Stomach smooth muscle (tissue), 2 donors: ENCODE measurements around the gene TAF1C.
A peak's percentile ranks its signal among the peaks of the same experiment; 100 is the strongest.

Experiments
- H3K27ac ChIP-seq: one replicate; pipeline ENCODE4 v1.7.0; 2013; ENCODE audit warnings: mild to moderate bottlenecking, low read length, inconsistent platforms
- H3K27me3 ChIP-seq, 2 donors: one replicate each; pipeline ENCODE4 v1.7.0; 2013; ENCODE audit warnings: low read length in 2 of 2; ENCODE audit not compliant: insufficient read depth in 2 of 2, control insufficient read depth in 1 of 2
- H3K36me3 ChIP-seq, 2 donors: one replicate each; pipeline ENCODE4 v1.7.0; 2013; ENCODE audit warnings: low read length in 2 of 2; ENCODE audit not compliant: control insufficient read depth in 2 of 2, insufficient read depth in 2 of 2
- H3K4me1 ChIP-seq: one replicate; pipeline ENCODE4 v1.7.0; 2013; ENCODE audit warnings: low read length; ENCODE audit not compliant: control insufficient read depth, insufficient read depth
- H3K4me3 ChIP-seq, 2 donors: one replicate each; pipeline ENCODE4 v1.7.0; 2013; ENCODE audit warnings: low read length in 2 of 2
- H3K9ac ChIP-seq, 2 donors: one replicate each; pipeline ENCODE4 v1.7.0; 2013; ENCODE audit warnings: low read length in 2 of 2, mild to moderate bottlenecking in 1 of 2
- H3K9me3 ChIP-seq, 2 donors: one replicate each; pipeline ENCODE4 v1.7.0; 2013; ENCODE audit warnings: low read length in 2 of 2; ENCODE audit not compliant: control insufficient read depth in 2 of 2
- donor health status: healthy.
- donor health status: Pancreatic carcinoma.

Gene TAF1C, protein sequence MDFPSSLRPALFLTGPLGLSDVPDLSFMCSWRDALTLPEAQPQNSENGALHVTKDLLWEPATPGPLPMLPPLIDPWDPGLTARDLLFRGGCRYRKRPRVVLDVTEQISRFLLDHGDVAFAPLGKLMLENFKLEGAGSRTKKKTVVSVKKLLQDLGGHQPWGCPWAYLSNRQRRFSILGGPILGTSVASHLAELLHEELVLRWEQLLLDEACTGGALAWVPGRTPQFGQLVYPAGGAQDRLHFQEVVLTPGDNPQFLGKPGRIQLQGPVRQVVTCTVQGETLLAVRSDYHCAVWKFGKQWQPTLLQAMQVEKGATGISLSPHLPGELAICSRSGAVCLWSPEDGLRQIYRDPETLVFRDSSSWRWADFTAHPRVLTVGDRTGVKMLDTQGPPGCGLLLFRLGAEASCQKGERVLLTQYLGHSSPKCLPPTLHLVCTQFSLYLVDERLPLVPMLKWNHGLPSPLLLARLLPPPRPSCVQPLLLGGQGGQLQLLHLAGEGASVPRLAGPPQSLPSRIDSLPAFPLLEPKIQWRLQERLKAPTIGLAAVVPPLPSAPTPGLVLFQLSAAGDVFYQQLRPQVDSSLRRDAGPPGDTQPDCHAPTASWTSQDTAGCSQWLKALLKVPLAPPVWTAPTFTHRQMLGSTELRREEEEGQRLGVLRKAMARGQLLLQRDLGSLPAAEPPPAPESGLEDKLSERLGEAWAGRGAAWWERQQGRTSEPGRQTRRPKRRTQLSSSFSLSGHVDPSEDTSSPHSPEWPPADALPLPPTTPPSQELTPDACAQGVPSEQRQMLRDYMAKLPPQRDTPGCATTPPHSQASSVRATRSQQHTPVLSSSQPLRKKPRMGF

DNA sequence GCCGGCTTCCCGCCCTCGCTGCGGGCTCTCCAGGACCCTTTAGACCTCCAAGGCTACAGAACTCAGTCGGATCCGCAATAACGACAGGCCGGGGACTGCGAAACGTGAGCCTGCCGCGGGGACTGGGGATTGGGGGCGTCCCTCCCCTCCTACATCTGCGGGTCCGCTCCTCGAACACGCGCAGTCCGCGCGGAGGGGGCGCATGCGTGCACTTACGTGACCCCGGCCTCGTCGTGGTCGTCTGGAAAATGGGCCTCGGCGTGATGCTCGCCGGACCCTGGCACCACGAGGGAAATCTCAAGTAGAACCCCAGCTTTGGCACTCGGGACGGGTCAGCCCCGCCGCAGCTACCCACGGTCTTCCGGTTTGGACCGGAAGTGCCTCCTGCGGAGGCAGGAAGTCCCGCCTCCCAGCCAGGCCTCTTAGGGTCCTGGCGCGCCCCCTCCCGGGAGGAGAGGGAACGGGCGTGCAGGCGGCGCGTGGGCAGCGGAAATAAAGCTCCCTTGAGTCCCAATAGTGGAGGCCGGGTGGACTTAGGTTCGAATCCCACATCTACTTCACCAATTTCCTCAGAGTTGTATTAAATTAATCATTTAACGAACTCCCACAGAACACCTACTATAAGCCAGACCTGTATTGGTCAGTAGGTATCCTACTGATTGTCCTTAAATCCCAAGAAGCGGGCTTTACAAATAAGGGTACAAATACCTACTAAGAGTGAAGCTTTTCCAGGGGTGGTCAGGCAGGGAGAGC lies at the start of gene TAF1C:
Gene TAF1C, minus strand, starts transcription at position 373 of the 753 bp plus-strand sequence. CDS start 2,069 bp downstream, outside the sequence.
- H3K9me3 ChIP-seq = no peaks in the 10 kb centered on the region
- H3K27ac ChIP-seq = peak within 1 kb of the TSS; percentile 53
- peaks cover 14% of the 10 kb centered on the region for H3K4me1 ChIP-seq
- H3K36me3 ChIP-seq = peaks cover 4 to 16% of the 10 kb centered on the region in 2 donors
- H3K9ac ChIP-seq = peak within 1 kb of the TSS; percentile 89
- H3K27me3 ChIP-seq = no peaks in the 10 kb centered on the region
- peak within 1 kb of the TSS; percentile 93 to 97 for H3K4me3 ChIP-seq

DNA sequence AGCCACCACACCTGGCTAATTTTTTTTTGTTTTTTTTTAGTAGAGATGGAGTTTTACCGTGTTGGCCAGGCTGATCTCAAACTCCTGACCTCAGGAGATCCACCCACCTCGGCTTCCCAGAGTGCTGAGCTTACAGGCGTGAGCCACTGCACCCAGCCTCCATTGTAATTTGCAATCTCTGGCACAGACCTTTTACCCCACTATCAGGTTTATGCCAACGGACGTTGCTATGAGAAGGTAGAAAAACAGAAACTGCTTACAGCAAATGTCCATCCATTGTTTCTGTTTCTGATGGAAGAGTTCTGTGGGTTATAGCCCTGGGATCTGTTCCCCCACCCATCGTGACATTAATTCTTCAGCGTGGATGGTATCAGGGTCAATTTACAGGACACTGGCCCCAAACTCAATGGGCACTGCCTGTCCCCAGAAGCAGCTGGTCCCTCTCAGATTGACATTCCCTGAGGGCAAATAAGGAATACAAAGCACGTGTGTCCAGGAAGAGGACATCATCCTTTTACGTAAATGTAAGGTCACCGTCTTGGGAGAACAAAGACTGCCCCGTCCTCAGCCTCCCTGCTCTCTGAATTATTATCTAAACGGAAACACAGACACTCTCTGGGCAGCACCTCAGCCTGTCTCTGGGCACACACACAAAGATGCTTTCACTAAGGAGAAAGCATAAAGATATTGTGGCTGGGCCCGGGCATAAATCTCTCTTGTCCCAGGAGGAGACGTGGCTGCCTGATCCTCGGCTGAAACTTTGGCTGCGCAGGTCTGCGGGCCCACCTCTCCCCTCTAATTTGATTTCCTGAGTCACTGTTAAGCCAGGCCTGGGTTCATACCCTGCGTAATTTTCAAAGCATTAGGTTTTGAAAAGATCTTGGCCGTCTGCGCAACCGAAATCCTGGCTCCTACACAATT lies 47.7 kb upstream of the TAF1C start:
- Histone ChIP-seq H3K36me3 (no peaks in the 10 kb centered on the region), H3K27ac (no peak overlapping the region), H3K9me3 (no peaks in the 10 kb centered on the region), H3K9ac (no peak overlapping the region), H3K4me3 (no peak overlapping the region), H3K27me3 (peaks cover 2 to 6% of the 10 kb centered on the region in 2 donors), H3K4me1 (no peaks in the 10 kb centered on the region)

DNA sequence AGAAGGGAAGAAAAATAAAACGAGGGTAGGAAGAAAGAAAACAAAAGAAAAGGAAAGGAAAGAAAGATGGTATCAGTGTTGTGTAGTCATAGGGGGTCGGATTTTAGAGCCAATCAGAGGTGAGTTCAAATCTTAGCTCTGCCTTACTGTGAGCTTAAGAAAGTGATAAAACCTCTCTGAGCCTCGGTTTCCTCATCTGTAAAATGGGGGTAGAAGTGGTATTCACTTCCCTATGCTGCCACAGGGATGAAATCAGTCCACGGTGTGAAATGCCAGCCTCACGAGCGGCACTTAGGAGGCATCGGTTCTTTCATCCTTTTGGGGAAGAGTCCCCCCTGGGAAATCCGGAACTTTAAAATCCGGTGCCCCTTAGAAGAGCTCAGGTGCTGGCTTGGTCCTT lies 46.9 kb upstream of the TAF1C start:
- no peaks in the 10 kb centered on the region for H3K4me1 ChIP-seq
- H3K36me3 ChIP-seq = no peaks in the 10 kb centered on the region
- H3K4me3 ChIP-seq = no peak overlapping the region
- no peaks in the 10 kb centered on the region for H3K9me3 ChIP-seq
- H3K27ac ChIP-seq = no peak overlapping the region
- H3K27me3 ChIP-seq = peaks cover 2 to 6% of the 10 kb centered on the region in 2 donors
- no peak overlapping the region for H3K9ac ChIP-seq

DNA sequence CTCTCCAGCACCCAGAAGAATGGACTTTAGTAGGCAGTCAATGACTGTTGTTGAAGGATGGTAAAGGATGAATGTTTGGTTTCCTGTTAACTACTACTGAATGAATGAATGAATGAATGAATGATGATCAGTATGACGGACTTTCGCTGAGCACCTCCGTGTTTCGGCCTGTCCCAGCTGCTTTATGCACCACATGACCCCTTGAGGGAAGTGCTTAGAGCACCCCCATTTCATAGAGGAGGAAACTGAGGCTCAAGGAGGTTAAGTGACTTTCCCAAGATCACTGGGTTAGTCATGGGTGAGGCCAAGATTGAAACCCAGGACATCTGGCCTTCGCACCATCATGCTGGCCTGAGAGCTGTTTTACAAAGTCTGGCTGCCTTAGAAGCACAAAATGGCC lies 46.1 kb upstream of the TAF1C start:
- H3K36me3 ChIP-seq = no peaks in the 10 kb centered on the region
- H3K4me1 ChIP-seq = peaks cover 5% of the 10 kb centered on the region
- no peak overlapping the region for H3K27ac ChIP-seq
- H3K9me3 ChIP-seq = no peaks in the 10 kb centered on the region
- H3K9ac ChIP-seq = no peak overlapping the region
- peaks cover 0 to 3% of the 10 kb centered on the region in 2 donors for H3K27me3 ChIP-seq
- H3K4me3 ChIP-seq = no peak overlapping the region

DNA sequence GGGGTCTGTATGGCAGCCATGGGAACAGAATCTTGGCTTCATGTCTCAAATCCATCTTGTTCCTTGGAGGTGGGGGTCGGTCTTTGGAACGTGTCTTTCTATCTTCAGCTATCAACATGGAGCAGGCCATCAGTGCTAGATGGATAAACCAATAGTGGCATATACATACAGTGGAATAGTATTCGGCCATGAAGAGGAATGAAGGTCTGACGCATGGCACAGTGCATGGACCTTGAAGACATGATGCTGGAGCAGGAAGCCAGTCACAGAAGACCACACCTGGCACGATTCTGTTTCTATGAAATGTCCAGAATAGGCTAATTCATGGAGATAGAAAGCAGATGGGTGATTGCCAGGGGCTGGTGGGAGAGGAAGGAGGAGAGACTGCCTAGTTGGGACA lies 45.2 kb upstream of the TAF1C start:
- Histone ChIP-seq H3K4me1 (peaks cover 9% of the 10 kb centered on the region), H3K9me3 (no peaks in the 10 kb centered on the region), H3K4me3 (no peak overlapping the region), H3K36me3 (no peaks in the 10 kb centered on the region), H3K27me3 (no peaks in the 10 kb centered on the region), H3K27ac (no peak overlapping the region), H3K9ac (no peak overlapping the region)

DNA sequence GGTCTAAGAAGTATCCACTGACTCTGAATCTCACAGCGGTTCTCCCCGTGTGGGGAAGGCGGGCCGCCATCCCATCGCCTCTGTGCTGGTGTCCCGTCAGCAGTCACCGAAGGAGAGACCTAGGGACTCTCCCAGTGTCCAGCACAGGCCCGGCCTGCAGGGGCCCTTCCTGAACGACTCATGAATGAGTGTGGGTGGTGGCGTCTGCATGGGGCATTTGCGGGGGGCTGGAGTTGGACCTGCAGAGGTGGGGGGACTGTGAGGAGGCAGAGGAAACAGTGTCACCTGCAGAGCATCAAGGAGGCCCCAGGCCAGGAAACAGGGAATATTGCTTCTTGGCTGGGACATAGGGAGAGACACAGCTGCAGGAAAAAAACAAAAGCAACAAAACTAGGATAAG lies 42.6 kb upstream of the TAF1C start:
- H3K4me1 ChIP-seq = peaks cover 9% of the 10 kb centered on the region
- H3K9ac ChIP-seq = no peak overlapping the region
- no peaks in the 10 kb centered on the region for H3K9me3 ChIP-seq
- H3K36me3 ChIP-seq = no peaks in the 10 kb centered on the region
- H3K4me3 ChIP-seq = no peak overlapping the region
- H3K27me3 ChIP-seq = peaks cover 0 to 7% of the 10 kb centered on the region in 2 donors
- no peak overlapping the region for H3K27ac ChIP-seq

DNA sequence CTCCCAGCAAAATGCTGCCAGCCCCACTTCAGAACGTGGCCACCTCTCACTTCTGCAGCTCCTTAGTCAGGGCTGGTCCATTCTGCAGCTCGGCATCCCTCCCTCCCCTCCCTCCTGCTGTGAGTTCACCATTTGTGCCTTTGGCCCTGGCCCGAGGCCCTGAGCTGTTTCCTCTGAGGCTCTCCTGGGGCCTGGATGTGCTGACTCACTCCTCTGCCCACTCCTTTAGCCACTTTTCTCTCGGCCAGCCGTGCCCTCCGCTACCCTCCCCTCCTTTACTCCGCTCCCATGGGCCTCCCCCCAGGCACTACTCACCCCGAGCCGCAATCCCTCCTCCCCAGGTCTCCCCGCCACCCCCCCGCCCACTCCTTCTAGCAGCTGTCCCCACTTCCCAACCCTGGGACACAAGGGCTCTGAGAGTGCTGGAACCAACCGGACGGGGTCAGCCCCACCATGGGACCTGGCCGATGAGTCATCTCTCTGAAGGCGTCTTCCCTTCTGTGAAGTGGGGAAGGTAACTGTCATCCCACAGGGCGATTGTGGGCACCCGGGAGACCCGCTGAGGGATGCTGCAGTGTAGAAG lies 41.5 kb upstream of the TAF1C start:
- no peaks in the 10 kb centered on the region for H3K36me3 ChIP-seq
- H3K4me1 ChIP-seq = peaks cover 9% of the 10 kb centered on the region
- peaks cover 0 to 7% of the 10 kb centered on the region in 2 donors for H3K27me3 ChIP-seq
- no peak overlapping the region for H3K4me3 ChIP-seq
- H3K27ac ChIP-seq = no peak overlapping the region
- H3K9me3 ChIP-seq = no peaks in the 10 kb centered on the region
- no peak overlapping the region for H3K9ac ChIP-seq

DNA sequence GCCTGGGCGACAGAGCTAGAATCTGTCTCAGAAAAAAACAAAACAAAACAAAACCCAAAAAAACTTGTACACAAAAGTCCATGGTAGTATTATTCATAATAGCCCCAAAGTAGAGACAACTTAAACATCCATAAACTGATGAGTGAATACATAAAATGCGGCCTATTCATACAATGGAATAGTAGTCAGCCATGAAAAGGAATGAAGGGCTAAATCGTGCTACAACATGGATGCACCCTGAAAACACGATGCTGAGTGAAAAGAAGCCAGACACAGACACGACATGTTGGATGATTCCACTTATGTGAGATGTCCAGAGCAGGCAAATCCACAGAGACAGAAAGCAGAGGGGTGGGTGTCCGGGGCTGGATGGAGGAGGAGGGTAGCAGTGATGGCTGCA lies 40.7 kb upstream of the TAF1C start:
- H3K27ac ChIP-seq = no peak overlapping the region
- H3K9ac ChIP-seq = no peak overlapping the region
- H3K27me3 ChIP-seq = peaks cover 0 to 7% of the 10 kb centered on the region in 2 donors
- H3K4me1 ChIP-seq = peaks cover 9% of the 10 kb centered on the region
- no peaks in the 10 kb centered on the region for H3K36me3 ChIP-seq
- no peaks in the 10 kb centered on the region for H3K9me3 ChIP-seq
- H3K4me3 ChIP-seq = no peak overlapping the region

DNA sequence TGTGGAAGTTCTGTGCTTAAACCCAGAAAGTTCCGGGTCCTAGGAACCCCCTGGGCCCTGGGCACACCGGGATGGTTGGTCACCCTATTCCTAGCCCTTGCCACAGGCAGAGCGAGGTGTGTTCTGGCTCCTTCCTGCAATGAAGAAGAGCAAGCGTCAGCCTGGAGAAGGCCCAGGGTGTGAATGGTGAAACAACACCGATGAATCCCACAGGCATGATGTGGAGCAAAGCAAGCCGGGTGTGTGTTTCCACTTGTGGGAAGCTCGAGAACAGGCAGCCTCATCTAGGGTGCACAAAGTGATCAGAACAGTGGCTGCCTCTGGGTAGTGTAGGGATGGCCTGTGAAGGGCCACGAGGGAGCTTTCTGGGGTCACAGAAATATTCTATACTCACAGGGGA lies 39.2 kb upstream of the TAF1C start:
- no peaks in the 10 kb centered on the region for H3K36me3 ChIP-seq
- no peak overlapping the region for H3K9ac ChIP-seq
- no peak overlapping the region for H3K4me3 ChIP-seq
- H3K4me1 ChIP-seq = peaks cover 9% of the 10 kb centered on the region
- no peak overlapping the region for H3K27ac ChIP-seq
- no peaks in the 10 kb centered on the region for H3K9me3 ChIP-seq
- H3K27me3 ChIP-seq = peaks cover 0 to 7% of the 10 kb centered on the region in 2 donors
